Neural cell (in vitro differentiated cells): ENCODE data around the gene NDUFAF4. TPM values are rescaled to one million over a fixed set of nuclear protein-coding genes. Genes with fewer than 3 reads are reported as not detected.

Experiments
- H2AFZ ChIP-seq: fragments of 200-600, 300-800 bp; sonication (generic), shearing (Covaris generic); 2 replicates; pipeline ENCODE4 v1.6.0; 2014; ENCODE audit warnings: low read depth, mild to moderate bottlenecking, antibody characterized with exemption, low read length, moderate library complexity
- H3F3A ChIP-seq: fragments of 200-600 bp; shearing (Covaris generic); 2 replicates; pipeline ENCODE4 v1.6.1; 2016; ENCODE audit warnings: mild to moderate bottlenecking, moderate library complexity, mixed read lengths, antibody characterized with exemption, low read length; ENCODE audit not compliant: insufficient read depth, poor library complexity, severe bottlenecking
- H3K27ac ChIP-seq: fragments of 200-600, 300-800 bp; sonication (generic), shearing (Covaris generic); 2 replicates; pipeline ENCODE4 v1.5.1; 2014; ENCODE audit warnings: mild to moderate bottlenecking, low read length, moderate library complexity
- H3K27me3 ChIP-seq: fragments of 300-800, 200-600 bp; sonication (generic), shearing (Covaris generic); 2 replicates; pipeline ENCODE4 v1.6.0; 2014; ENCODE audit warnings: mild to moderate bottlenecking, low read depth, low read length, moderate library complexity; ENCODE audit not compliant: insufficient read depth
- H3K36me3 ChIP-seq: fragments of 300-800, 200-600 bp; sonication (generic), shearing (Covaris generic); 2 replicates; pipeline ENCODE4 v1.5.1; 2014; ENCODE audit warnings: mild to moderate bottlenecking, antibody characterized with exemption, low read length, moderate library complexity; ENCODE audit not compliant: insufficient read depth
- H3K4me2 ChIP-seq: fragments of 300-800, 200-600 bp; sonication (generic), shearing (Covaris generic); 2 replicates; pipeline ENCODE4 v1.6.0; 2014; ENCODE audit warnings: mild to moderate bottlenecking, low read length
- H3K4me3 ChIP-seq: fragments of 300-800, 200-600 bp; sonication (generic), shearing (Covaris generic); 2 replicates; pipeline ENCODE4 v1.5.1; 2014; ENCODE audit warnings: mild to moderate bottlenecking, low read length, moderate library complexity
- H3K79me2 ChIP-seq: fragments of 200-600 bp; shearing (Covaris generic); replicated peaks from 2 replicates; pipeline ENCODE4 v1.6.0; 2014; ENCODE audit warnings: mild to moderate bottlenecking, low read length, moderate library complexity; ENCODE audit not compliant: insufficient read depth
- H3K9ac ChIP-seq: fragments of 300-800, 200-600 bp; sonication (generic), shearing (Covaris generic); 2 replicates; pipeline ENCODE4 v1.6.1; 2016; ENCODE audit warnings: mild to moderate bottlenecking, low read length, mixed read lengths
- H3K9me2 ChIP-seq: fragments of 200-600 bp; shearing (Covaris generic); 2 replicates; pipeline ENCODE4 v1.6.1; 2016; ENCODE audit warnings: mild to moderate bottlenecking, low read length, mixed read lengths; ENCODE audit not compliant: insufficient read depth
- H3K9me3 ChIP-seq: fragments of 200-600, 300-800 bp; sonication (generic), shearing (Covaris generic); 2 replicates; pipeline ENCODE4 v1.6.1; 2016; ENCODE audit warnings: mild to moderate bottlenecking, mixed run types, low read length, moderate library complexity, mixed read lengths
- H4K20me1 ChIP-seq: fragments of 200-600 bp; shearing (Covaris generic); 2 replicates; pipeline ENCODE4 v1.6.1; 2016; ENCODE audit warnings: mild to moderate bottlenecking, mixed run types; ENCODE audit not compliant: insufficient read depth
- EP300 ChIP-seq: fragments of 450-650 bp; conservative IDR thresholded peaks from 2 replicates; pipeline ENCODE4 v1.6.1; 2014; ENCODE audit warnings: antibody characterized with exemption, mild to moderate bottlenecking, moderate library complexity; ENCODE audit not compliant: poor library complexity, severe bottlenecking
- RAD21 ChIP-seq: fragments of 450-650 bp; conservative IDR thresholded peaks from 2 replicates; pipeline ENCODE4 v1.6.1; 2014; ENCODE audit warnings: antibody characterized with exemption, mild to moderate bottlenecking, moderate library complexity
- REST ChIP-seq: IDR thresholded peaks from 2 replicates; pipeline ENCODE4 v1.6.1; 2012; ENCODE audit warnings: borderline replicate concordance
- SMC3 ChIP-seq: fragments of 450-650 bp; conservative IDR thresholded peaks from 2 replicates; pipeline ENCODE4 v1.6.1; 2014; ENCODE audit warnings: antibody characterized with exemption, mild to moderate bottlenecking, moderate library complexity; ENCODE audit not compliant: poor library complexity
- TAF1 ChIP-seq: IDR thresholded peaks from 2 replicates; pipeline ENCODE4 v1.6.1; 2012; ENCODE audit warnings: low read depth
- polyA plus RNA-seq: library from polyadenylated mRNA; depleted of rRNA; stranded (reverse); fragments of >200 nt; gene quantifications from 2 replicates; pipeline ENCODE4 v1.2.3, GENCODE V29; 2014
- TF ChIP-seq, protein P1 (sequence below): fragments of 450-650 bp; IDR thresholded peaks from 2 replicates; pipeline ENCODE4 v1.5.1; 2014; ENCODE audit warnings: antibody characterized with exemption, mild to moderate bottlenecking, moderate library complexity; ENCODE audit not compliant: poor library complexity, severe bottlenecking

NDUFAF4 gene
- polyA plus RNA-seq, 1 donor from 2014 or later, result 55.9 TPM

DNA sequence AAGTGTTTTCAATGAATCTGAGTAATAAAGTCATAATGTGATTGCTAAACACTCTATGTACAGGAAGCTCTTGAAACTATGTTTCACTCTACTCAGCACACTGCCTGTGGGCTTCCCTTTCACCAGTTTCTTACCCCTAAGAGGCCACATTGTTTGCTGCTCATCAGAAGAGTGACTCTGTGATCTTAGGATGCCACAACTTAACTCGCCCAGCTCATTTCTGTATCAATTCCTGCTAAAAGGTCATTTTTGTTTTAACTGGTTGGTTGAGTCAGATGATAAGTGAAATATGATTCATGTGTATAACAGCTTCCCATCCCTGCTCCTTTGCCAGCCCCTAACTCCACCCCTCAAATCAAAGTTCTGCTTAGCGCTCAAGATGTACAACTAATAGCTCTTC, 9.8 kb upstream of the NDUFAF4 start (continued):
- TF ChIP-seq, protein P1, sequence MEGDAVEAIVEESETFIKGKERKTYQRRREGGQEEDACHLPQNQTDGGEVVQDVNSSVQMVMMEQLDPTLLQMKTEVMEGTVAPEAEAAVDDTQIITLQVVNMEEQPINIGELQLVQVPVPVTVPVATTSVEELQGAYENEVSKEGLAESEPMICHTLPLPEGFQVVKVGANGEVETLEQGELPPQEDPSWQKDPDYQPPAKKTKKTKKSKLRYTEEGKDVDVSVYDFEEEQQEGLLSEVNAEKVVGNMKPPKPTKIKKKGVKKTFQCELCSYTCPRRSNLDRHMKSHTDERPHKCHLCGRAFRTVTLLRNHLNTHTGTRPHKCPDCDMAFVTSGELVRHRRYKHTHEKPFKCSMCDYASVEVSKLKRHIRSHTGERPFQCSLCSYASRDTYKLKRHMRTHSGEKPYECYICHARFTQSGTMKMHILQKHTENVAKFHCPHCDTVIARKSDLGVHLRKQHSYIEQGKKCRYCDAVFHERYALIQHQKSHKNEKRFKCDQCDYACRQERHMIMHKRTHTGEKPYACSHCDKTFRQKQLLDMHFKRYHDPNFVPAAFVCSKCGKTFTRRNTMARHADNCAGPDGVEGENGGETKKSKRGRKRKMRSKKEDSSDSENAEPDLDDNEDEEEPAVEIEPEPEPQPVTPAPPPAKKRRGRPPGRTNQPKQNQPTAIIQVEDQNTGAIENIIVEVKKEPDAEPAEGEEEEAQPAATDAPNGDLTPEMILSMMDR, result no peak
- no peak for TF ChIP-seq TAF1

DNA sequence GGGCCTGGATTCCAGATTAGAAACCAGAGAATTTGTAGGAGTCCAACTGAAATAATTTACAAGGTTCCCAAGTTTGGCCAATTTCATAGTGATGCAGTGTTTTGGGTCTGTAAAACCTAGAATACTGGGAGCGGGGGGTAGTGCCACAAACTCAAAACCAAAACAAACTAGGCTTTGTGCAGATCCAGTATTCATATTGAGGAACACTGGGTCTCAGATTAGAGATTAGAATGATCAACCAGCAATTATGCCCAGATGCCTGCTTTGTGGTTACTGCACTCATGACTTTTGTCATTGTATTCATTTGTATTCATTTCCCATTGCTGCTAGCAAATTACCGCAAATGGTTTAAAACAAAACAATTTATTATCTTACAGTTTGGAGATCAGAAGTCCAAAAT, 3.2 kb upstream of the NDUFAF4 start:
- H3K4me2 ChIP-seq, result no peak overlapping the region
- TF ChIP-seq RAD21, result no peak
- no peak for TF ChIP-seq REST
- TF ChIP-seq EP300, result no peak
- no peaks in the 10 kb centered on the region for H3K9me3 ChIP-seq
- H2AFZ ChIP-seq, result no peak overlapping the region
- no peak overlapping the region for H3K4me3 ChIP-seq
- peaks cover 5% of the 10 kb centered on the region for H3K79me2 ChIP-seq
- no peaks in the 10 kb centered on the region for H4K20me1 ChIP-seq
- no peak overlapping the region for H3K27ac ChIP-seq
- H3K9me2 ChIP-seq, result no peaks in the 10 kb centered on the region
- no peaks in the 10 kb centered on the region for H3K36me3 ChIP-seq
- no peaks in the 10 kb centered on the region for H3K27me3 ChIP-seq
- no peak overlapping the region for H3K9ac ChIP-seq
- peaks cover 4% of the 10 kb centered on the region for H3F3A ChIP-seq

DNA sequence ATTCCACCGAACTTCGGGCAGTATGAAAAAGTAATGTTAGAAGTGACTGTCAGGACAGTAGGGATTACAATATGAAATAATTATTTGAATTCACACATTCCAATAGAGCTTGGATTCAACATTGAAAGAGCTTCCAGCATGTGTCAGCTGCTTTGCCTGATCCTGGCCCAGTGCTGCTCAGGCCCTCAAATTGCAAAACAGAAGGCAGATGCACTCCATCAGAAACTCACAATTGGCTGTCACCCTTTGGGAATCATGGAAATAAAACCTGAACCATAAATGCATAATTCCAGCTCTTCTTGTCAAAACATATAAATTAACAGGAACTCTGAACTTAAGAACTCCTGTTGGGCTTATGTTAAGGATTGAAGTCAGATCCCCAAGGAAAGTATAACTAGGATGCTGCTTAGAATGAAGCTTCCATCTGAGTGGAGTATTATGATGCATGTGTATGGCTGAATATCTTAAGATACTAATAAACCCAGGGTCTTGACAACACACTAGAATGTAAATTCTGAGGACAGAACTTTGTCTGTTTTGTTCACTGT, 1.8 kb upstream of the NDUFAF4 start:
- H3K27ac ChIP-seq, result no peak overlapping the region
- no peak overlapping the region for H3K9ac ChIP-seq

More for the DNA sequence above, 1.8 kb upstream of the NDUFAF4 start:
- H3K9me2 ChIP-seq, result no peaks in the 10 kb centered on the region
- no peaks in the 10 kb centered on the region for H3K36me3 ChIP-seq
- no peaks in the 10 kb centered on the region for H4K20me1 ChIP-seq
- no peak for TF ChIP-seq SMC3
- TF ChIP-seq, protein P1, result peak; percentile 36
- H3K79me2 ChIP-seq, result peaks cover 18% of the 10 kb centered on the region
- no peak overlapping the region for H2AFZ ChIP-seq
- H3K4me3 ChIP-seq, result no peak overlapping the region
- no peaks in the 10 kb centered on the region for H3K27me3 ChIP-seq
- no peaks in the 10 kb centered on the region for H3K9me3 ChIP-seq
- H3K4me2 ChIP-seq, result no peak overlapping the region
- peaks cover 4% of the 10 kb centered on the region for H3F3A ChIP-seq
